Astrocyte (in vitro differentiated cells and primary cell): ENCODE results near the gene NOBOX.

Experiments used
- CTCF ChIP-seq: IDR thresholded peaks from 2 replicates; pipeline ENCODE4 v1.5.1; 2011; ENCODE audit warnings: low read depth, mild to moderate bottlenecking, inconsistent platforms, low read length, moderate library complexity; ENCODE audit not compliant: insufficient read depth
- EZH2 ChIP-seq: IDR thresholded peaks from 2 replicates; pipeline ENCODE4 v1.6.1; 2012; ENCODE audit warnings: mild to moderate bottlenecking, low read length, inconsistent platforms; ENCODE audit not compliant: insufficient read depth

- TF ChIP-seq CTCF (peak; percentile 58), EZH2 (no peak)
Observed at GRCh38 chr7:144437370-144438191, 34.1 kb upstream of the NOBOX start.
